Mucosa of stomach (tissue), 1 donor: ENCODE data around the gene KRTAP3-1.
"Not testable (repeated sequence)": the region's sequence is repeated elsewhere in the genome, so short reads cannot be mapped to it uniquely, and the experiment has no call there.

ENCODE experiments used
- H3K27me3 ChIP-seq: one replicate; pipeline ENCODE4 v1.7.0; 2013; ENCODE audit warnings: mild to moderate bottlenecking, low read length; ENCODE audit not compliant: control insufficient read depth, insufficient read depth
- H3K36me3 ChIP-seq: one replicate; pipeline ENCODE4 v1.7.0; 2013; ENCODE audit warnings: low read length; ENCODE audit not compliant: control insufficient read depth, insufficient read depth
- H3K4me1 ChIP-seq: one replicate; pipeline ENCODE4 v1.7.0; 2013; ENCODE audit warnings: mild to moderate bottlenecking, low read length; ENCODE audit not compliant: control insufficient read depth, insufficient read depth
- H3K4me3 ChIP-seq: one replicate; pipeline ENCODE4 v1.7.0; 2013; ENCODE audit warnings: low read length
- H3K9ac ChIP-seq: one replicate; pipeline ENCODE4 v1.7.0; 2013; ENCODE audit warnings: mild to moderate bottlenecking, low read length, moderate library complexity
- H3K9me3 ChIP-seq: one replicate; pipeline ENCODE4 v1.7.0; 2013; ENCODE audit warnings: mild to moderate bottlenecking, low read length, moderate library complexity; ENCODE audit not compliant: control insufficient read depth
- donor health status: Pancreatic carcinoma.

The KRTAP3-1 gene

DNA sequence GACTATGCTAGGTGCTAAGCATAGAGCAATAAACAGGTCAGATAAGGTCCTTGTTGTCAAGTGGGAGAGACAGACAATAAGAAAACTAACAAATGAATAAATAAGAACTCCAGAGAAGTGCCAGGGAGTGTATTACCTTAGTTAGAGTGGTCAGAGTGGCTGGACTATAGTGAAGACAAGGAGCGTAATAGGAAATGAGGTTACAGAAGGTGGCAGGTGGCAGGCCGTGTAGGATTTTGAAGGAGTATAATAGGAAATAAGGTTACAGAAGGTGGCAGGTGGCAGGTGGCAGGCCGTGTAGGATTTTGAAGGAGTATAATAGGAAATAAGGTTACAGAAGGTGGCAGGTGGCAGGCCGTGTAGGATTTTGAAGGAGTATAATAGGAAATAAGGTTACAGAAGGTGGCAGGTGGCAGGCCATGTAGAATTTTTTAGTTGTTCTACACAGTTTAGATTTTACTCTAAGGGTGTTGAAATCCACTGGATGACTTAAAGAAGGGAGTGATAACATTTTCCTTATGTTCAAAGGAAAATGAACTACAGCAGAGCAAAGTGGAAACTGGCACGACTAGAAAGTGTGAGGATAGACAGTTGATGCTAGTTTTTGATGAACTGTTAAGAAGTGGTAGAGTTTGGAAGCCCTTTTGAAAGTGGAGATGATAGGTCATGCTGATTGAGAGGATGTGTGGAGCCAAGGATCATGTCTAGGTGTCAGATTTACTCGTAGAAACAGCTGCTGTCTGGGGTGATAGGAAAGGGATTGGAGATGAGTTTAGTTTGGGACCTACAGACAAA, 3.6 kb upstream of the KRTAP3-1 start:
- no peaks in the 10 kb centered on the region for H3K27me3 ChIP-seq
- no peak overlapping the region for H3K9ac ChIP-seq
- no peaks in the 10 kb centered on the region for H3K4me1 ChIP-seq
- H3K36me3 ChIP-seq: no peaks in the 10 kb centered on the region
- no peaks in the 10 kb centered on the region for H3K9me3 ChIP-seq
- H3K4me3 ChIP-seq: no peak overlapping the region

DNA sequence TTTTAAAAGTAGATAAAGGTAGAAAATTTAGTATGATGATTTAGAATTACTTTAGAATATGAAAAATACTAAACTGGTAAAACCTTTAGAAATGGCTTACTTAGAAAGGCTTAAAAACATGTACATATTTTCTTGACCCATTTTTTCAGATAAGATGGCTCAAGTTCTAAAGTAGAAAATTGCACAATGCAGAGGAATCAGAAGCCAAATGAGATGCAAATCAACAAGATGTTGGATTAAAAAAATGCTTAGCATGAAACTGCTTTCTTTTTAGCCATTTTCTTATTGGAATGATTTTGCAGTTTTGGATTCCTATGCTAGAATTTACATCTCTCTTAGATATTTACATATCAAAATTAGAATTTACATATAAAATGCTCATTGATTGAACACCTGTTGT, 1.5 kb upstream of the KRTAP3-1 start:
- Histone ChIP-seq H3K27me3 (no peaks in the 10 kb centered on the region), H3K4me3 (no peak overlapping the region), H3K36me3 (no peaks in the 10 kb centered on the region), H3K9ac (no peak overlapping the region), H3K4me1 (no peaks in the 10 kb centered on the region), H3K9me3 (no peaks in the 10 kb centered on the region)

DNA sequence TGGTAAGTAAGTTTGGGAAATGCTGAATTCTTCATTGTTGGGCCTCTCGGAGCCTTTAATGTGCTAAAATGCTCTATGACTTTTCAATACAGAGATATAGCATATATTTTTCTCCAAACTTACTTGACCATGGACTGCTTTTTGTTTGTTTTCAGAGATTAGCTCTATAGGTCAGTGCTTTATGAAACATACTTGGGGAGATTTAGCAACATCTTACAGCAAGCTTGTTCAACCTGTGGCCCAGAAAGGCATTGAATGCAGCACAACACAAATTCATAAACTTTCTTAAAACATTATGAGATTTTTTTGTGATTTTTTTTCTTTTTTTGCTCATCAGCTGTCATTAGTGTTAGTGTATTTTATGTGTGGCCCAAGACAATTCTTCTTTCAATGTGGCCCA, 1.0 kb upstream of the KRTAP3-1 start:
- Histone ChIP-seq H3K4me3 (no peak overlapping the region), H3K27me3 (no peaks in the 10 kb centered on the region), H3K9me3 (no peaks in the 10 kb centered on the region), H3K9ac (no peak overlapping the region), H3K4me1 (no peaks in the 10 kb centered on the region), H3K36me3 (no peaks in the 10 kb centered on the region)

GRCh38 chr17:41009301-41009760, 403 bp upstream of the KRTAP3-1 start:
- no peaks in the 10 kb centered on the region for H3K4me1 ChIP-seq
- H3K36me3 ChIP-seq: no peaks in the 10 kb centered on the region
- H3K4me3 ChIP-seq: no peak overlapping the region
- H3K9ac ChIP-seq: no peak overlapping the region
- no peaks in the 10 kb centered on the region for H3K9me3 ChIP-seq
- no peaks in the 10 kb centered on the region for H3K27me3 ChIP-seq

GRCh38 chr17:41004397-41004796, 4.5 kb downstream of the KRTAP3-1 start:
- H3K36me3 ChIP-seq: no peaks in the 10 kb centered on the region
- no peak overlapping the region for H3K9ac ChIP-seq
- H3K4me1 ChIP-seq: peaks cover 12% of the 10 kb centered on the region
- no peak overlapping the region for H3K4me3 ChIP-seq
- H3K27me3 ChIP-seq: no peaks in the 10 kb centered on the region
- no peaks in the 10 kb centered on the region for H3K9me3 ChIP-seq

DNA sequence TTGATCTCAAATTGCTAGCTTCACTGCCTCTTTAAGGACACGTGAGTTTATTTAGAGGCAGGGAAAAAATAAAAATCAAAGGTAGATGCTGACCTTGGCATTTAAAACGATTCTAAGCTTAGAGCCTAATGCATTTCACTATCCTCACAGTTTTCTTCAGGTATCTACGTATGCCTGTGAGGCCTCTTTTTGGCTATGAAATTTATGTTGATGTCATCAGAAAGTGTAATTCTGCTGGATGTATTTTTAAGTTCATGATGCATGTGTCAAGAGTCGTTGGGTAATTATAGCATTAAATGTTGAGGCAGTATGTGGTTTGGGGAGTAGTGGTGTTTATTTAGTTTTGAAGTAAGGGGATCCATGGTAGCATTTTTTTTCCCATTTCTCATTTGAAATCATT, 5.0 kb downstream of the KRTAP3-1 start:
- Histone ChIP-seq H3K9me3 (no peaks in the 10 kb centered on the region), H3K36me3 (no peaks in the 10 kb centered on the region), H3K4me1 (peaks cover 12% of the 10 kb centered on the region), H3K4me3 (no peak overlapping the region), H3K27me3 (no peaks in the 10 kb centered on the region), H3K9ac (no peak overlapping the region)

DNA sequence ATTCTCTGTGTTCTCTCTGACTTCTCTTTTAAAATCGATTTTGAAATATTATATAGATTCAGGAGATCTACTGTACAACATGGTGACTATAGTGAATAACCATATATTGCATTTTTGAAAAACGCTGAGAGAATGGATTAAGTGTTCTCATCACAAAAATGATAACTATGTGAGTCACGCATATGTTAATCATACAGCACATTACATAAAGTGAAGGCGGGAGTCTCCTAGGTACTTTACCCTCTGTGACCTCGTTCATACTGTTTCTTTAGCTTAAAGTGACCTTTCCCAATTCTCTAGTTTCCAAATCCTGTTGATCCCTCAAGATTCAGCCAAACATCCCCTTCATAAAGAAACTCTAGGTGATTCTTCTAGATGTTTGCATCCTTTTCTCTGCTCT, 6.1 kb downstream of the KRTAP3-1 start:
- H3K4me1 ChIP-seq: peaks cover 12% of the 10 kb centered on the region
- no peaks in the 10 kb centered on the region for H3K36me3 ChIP-seq
- no peak overlapping the region for H3K4me3 ChIP-seq
- no peaks in the 10 kb centered on the region for H3K27me3 ChIP-seq
- H3K9me3 ChIP-seq: no peaks in the 10 kb centered on the region
- no peak overlapping the region for H3K9ac ChIP-seq

- H3K36me3 ChIP-seq: no peaks in the 10 kb centered on the region
- no peak overlapping the region for H3K9ac ChIP-seq
- no peak overlapping the region for H3K4me3 ChIP-seq
- H3K27me3 ChIP-seq: no peaks in the 10 kb centered on the region
- H3K9me3 ChIP-seq: no peaks in the 10 kb centered on the region
- peaks cover 12% of the 10 kb centered on the region for H3K4me1 ChIP-seq
Measured at GRCh38 chr17:41001795-41002194, 7.1 kb downstream of the KRTAP3-1 start.

DNA sequence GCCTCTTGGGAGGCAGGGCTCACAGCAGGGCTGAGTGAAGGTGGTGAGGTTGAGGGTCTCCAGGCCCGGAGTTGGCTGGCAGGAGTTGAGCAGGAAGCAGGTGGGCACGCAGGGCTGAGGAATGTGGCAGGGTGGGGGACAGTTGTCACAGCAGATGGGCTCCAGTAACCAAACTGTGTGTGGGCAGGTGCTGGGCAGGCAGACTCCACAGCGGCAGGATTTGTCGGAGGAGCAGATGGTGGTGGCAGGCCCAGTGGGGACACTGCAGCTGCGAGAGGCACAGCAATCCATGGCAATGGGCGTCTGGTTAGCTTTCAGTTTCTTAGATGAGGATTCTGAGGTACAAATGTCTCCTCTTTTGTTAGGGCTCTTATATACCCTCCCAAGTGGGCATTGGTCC, 9.4 kb downstream of the KRTAP3-1 start, which contains the start of gene KRTAP3-2:
TSS of gene KRTAP3-2 (minus strand) at position 344 of the 400 bp plus-strand sequence. CDS start at position 291, 53 bp downstream.
- not testable (repeated sequence) for H3K9ac ChIP-seq
- peaks cover 12% of the 10 kb centered on the region for H3K4me1 ChIP-seq

DNA sequence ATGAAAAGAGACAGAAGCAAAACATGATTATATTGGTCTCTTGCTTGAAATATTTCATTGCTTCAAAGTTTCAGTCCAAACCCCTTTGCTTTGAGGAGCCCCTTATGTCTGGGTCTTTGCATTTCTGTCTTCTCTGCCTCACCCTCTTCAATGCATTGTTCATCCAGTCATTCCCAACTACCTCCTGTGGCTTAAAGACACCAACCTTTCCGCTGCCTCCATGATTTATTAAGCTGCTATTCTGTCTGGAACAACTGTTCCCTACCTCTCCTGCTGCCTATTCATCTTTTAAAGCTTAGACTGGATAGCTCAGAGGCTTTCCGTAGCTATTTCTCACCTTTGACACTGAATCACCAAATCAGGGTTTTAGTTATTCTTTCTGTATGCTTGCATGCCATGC, 11.6 kb downstream of the KRTAP3-1 start:
- Histone ChIP-seq H3K9ac (no peak overlapping the region), H3K27me3 (no peaks in the 10 kb centered on the region), H3K4me3 (no peak overlapping the region), H3K36me3 (no peaks in the 10 kb centered on the region), H3K4me1 (peaks cover 8% of the 10 kb centered on the region), H3K9me3 (no peaks in the 10 kb centered on the region)

More for the DNA sequence above, 9.4 kb downstream of the KRTAP3-1 start, which contains the start of gene KRTAP3-2:
- H3K9me3 ChIP-seq, H3K4me3 ChIP-seq, H3K27me3 ChIP-seq, H3K36me3 ChIP-seq: not testable (repeated sequence)

DNA sequence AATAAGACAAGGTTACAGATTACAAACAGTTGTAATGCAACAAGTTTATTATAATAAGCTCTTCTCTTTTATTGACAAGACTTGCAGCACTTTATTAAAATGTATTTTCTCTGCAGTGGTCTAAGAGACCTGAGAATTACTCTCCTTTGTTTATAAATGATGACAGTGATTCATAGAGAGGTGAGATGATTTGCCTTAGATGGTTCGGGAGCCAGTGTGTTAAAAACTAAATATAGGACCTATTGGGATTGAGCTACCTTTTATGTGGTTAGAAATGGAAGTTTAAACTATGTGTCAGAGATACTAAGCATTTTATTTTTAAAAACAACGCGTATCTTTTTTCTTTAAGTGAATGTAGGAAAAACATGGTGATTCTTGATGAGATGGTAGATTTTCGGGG, 12.1 kb downstream of the KRTAP3-1 start:
- Histone ChIP-seq H3K27me3 (no peaks in the 10 kb centered on the region), H3K9me3 (no peaks in the 10 kb centered on the region), H3K4me1 (peaks cover 3% of the 10 kb centered on the region), H3K36me3 (no peaks in the 10 kb centered on the region), H3K4me3 (no peak overlapping the region), H3K9ac (no peak overlapping the region)

DNA sequence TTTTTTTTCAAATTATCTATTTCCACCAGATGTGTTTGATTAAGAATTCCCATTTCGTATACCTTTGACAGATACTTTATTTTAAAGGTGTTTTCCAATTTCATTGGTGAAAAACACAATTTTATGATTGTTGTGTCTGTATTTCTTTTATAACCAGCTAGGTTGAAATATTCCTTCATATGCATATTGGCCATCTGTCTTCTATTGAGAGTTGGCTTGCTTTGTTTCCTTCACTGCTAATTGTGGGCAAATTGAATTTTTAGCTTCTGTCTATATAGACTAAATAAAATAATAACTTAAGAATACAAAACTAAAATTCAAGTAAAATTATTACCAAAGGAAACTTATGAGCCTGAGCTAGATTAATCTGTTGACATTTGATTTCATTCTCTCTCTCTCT, 13.8 kb downstream of the KRTAP3-1 start:
- Histone ChIP-seq H3K4me1 (no peaks in the 10 kb centered on the region), H3K4me3 (no peak overlapping the region), H3K9me3 (no peaks in the 10 kb centered on the region), H3K27me3 (no peaks in the 10 kb centered on the region), H3K9ac (no peak overlapping the region), H3K36me3 (no peaks in the 10 kb centered on the region)
